Measurements from ENCODE around the gene CFAP100.

GRCh38 chr3:126467611-126467955, 72.9 kb downstream of the CFAP100 start:
- TF ChIP-seq POLR2A (IDR thresholded peaks at IDR 0.05) (no peak), POLR2AphosphoS5 (IDR thresholded peaks at IDR 0.05) (no peak)

Measured in transverse colon (tissue), 3 donors.